ENCODE measurements around the gene DNAJA1. TPM values are rescaled to one million over a fixed set of nuclear protein-coding genes. Genes with fewer than 3 reads are reported as not detected.

The DNAJA1 gene
- total and polyA plus RNA-seq, 9 donors = 62.6 to 159 (median 112) TPM

- no peak for TF ChIP-seq POLR2A (IDR thresholded peaks at IDR 0.05)
- no peak for TF ChIP-seq EP300 (IDR thresholded peaks at IDR 0.05)
- TF ChIP-seq CTCF (IDR thresholded peaks at IDR 0.05) = no peak
- intact Hi-C loops (cut with DNase I) = no loop called here
Observed at GRCh38 chr9:33046061-33046460, 21.0 kb downstream of the DNAJA1 start.

GRCh38 chr9:33048054-33048465 lies 23.0 kb downstream of the DNAJA1 start:
- no peak for DNase-seq
- Histone ChIP-seq H3K27me3 (no peaks in the 10 kb centered on the region), H3K4me3 (no peak overlapping the region), H3K36me3 (no peaks in the 10 kb centered on the region), H3K4me1 (ENCODE audit: insufficient read depth) (peaks cover 3% of the 10 kb centered on the region), H3K9me3 (no peaks in the 10 kb centered on the region), H3K27ac (no peak overlapping the region)
- TF ChIP-seq EP300 (IDR thresholded peaks at IDR 0.05) = no peak
- TF ChIP-seq POLR2A (IDR thresholded peaks at IDR 0.05) = no peak
- TF ChIP-seq CTCF (IDR thresholded peaks at IDR 0.05) = no peak
- 68 to 76% (median 68%) methylated on average over 2 of the region's 2 CpGs for WGBS, 3 donors
- intact Hi-C loops (cut with DNase I) = no loop called here

More at GRCh38 chr9:33046061-33046460, 21.0 kb downstream of the DNAJA1 start:
- no peak for DNase-seq
- Histone ChIP-seq H3K27me3 (no peaks in the 10 kb centered on the region), H3K4me3 (no peak overlapping the region), H3K9me3 (no peaks in the 10 kb centered on the region), H3K4me1 (ENCODE audit: insufficient read depth) (peaks cover 3% of the 10 kb centered on the region), H3K36me3 (no peaks in the 10 kb centered on the region), H3K27ac (no peak overlapping the region)
- WGBS, 3 donors = 44 to 52% (median 48%) methylated on average over 1 of the region's 1 CpG

GRCh38 chr9:33049680-33050361 lies 24.7 kb downstream of the DNAJA1 start:
- H3K9me3 ChIP-seq = no peaks in the 10 kb centered on the region
- H3K4me3 ChIP-seq = no peak overlapping the region
- intact Hi-C loops (cut with DNase I) = no loop called here
- H3K27ac ChIP-seq = no peak overlapping the region
- no peaks in the 10 kb centered on the region for H3K27me3 ChIP-seq
- no peak for DNase-seq
- H3K36me3 ChIP-seq = no peaks in the 10 kb centered on the region
- 89 to 92% (median 90%) methylated on average over 2 of the region's 2 CpGs for WGBS, 3 donors
- H3K4me1 ChIP-seq (ENCODE audit: insufficient read depth) = no peaks in the 10 kb centered on the region
- TF ChIP-seq CTCF (IDR thresholded peaks at IDR 0.05) (no peak), POLR2A (IDR thresholded peaks at IDR 0.05) (no peak), EP300 (IDR thresholded peaks at IDR 0.05) (no peak)

- no peak overlapping the region for H3K27ac ChIP-seq
- H3K4me1 ChIP-seq (ENCODE audit: insufficient read depth) = no peaks in the 10 kb centered on the region
- no peak overlapping the region for H3K4me3 ChIP-seq
- no peak for DNase-seq
- TF ChIP-seq POLR2A (IDR thresholded peaks at IDR 0.05) = no peak
- TF ChIP-seq EP300 (IDR thresholded peaks at IDR 0.05) = no peak
- TF ChIP-seq CTCF (IDR thresholded peaks at IDR 0.05) = no peak
- H3K36me3 ChIP-seq = no peaks in the 10 kb centered on the region
- no peaks in the 10 kb centered on the region for H3K27me3 ChIP-seq
- WGBS, 3 donors = 83 to 86% (median 85%) methylated on average over 4 of the region's 4 CpGs
- intact Hi-C loops (cut with DNase I) = no loop called here
- no peaks in the 10 kb centered on the region for H3K9me3 ChIP-seq
Observed at GRCh38 chr9:33051144-33051543, 26.1 kb downstream of the DNAJA1 start.
